MCF 10A (cell line): ENCODE results near the gene PCBP2. TPM values are rescaled to one million over a fixed set of nuclear protein-coding genes. Genes with fewer than 3 reads are reported as not detected.
A peak's percentile ranks its signal among the peaks of the same experiment; 100 is the strongest.

Source experiments
- BruUV-seq: library from RNA; stranded (reverse); fragments of 400-500 nt; replicated peaks from 2 replicates; lab custom pipeline; 2021; lab: Mats Ljungman, UMichigan
- CTCF ChIA-PET: fragments of 300-600 bp; sonication (Branson Sonifier 250); formaldehyde crosslinking; extraction: SDS; loops from one replicate; lab custom pipeline; 2021; ENCODE audit warnings: antibody characterized with exemption, inconsistent platforms; lab: Yijun Ruan, JAX
- POLR2A ChIA-PET: fragments of 300-600, 350-650 bp; sonication (Branson Sonifier 250); formaldehyde crosslinking; extraction: SDS; loops from one replicate; lab custom pipeline; 2020; ENCODE audit warnings: antibody characterized with exemption, inconsistent platforms; lab: Yijun Ruan, JAX
- DNase-seq: peaks from one replicate; pipeline ENCODE4 v3.0.0-alpha.2; 2018; ENCODE audit not compliant: unreplicated experiment
- H3K27ac Mint-ChIP-seq: one replicate; pipeline ENCODE4 v1.8.0; 2022; ENCODE audit warnings: mild to moderate bottlenecking, low read depth, mixed read lengths; ENCODE audit not compliant: unreplicated experiment
- H3K27me3 Mint-ChIP-seq: one replicate; pipeline ENCODE4 v1.8.0; 2022; ENCODE audit warnings: mixed read lengths; ENCODE audit not compliant: insufficient read depth, unreplicated experiment
- H3K36me3 Mint-ChIP-seq: one replicate; pipeline ENCODE4 v1.8.0; 2022; ENCODE audit warnings: mild to moderate bottlenecking, moderate library complexity, mixed read lengths; ENCODE audit not compliant: insufficient read depth, unreplicated experiment
- H3K4me1 Mint-ChIP-seq: one replicate; pipeline ENCODE4 v1.8.0; 2022; ENCODE audit warnings: mixed read lengths; ENCODE audit not compliant: insufficient read depth, unreplicated experiment
- H3K4me3 Mint-ChIP-seq: one replicate; pipeline ENCODE4 v1.8.0; 2022; ENCODE audit warnings: mild to moderate bottlenecking, moderate library complexity, mixed read lengths; ENCODE audit not compliant: unreplicated experiment
- H3K9me3 Mint-ChIP-seq: one replicate; pipeline ENCODE4 v1.8.0; 2022; ENCODE audit warnings: mixed read lengths; ENCODE audit not compliant: unreplicated experiment
- CTCF ChIP-seq: fragments of 200-600 bp; IDR thresholded peaks from one replicate; pipeline ENCODE4 v1.8.0; 2022; ENCODE audit warnings: antibody characterized with exemption, mild to moderate bottlenecking; ENCODE audit not compliant: unreplicated experiment
- intact Hi-C: fragments of 100-400 bp; cut with micrococcal nuclease; formaldehyde crosslinking; loops from 2 replicates; pipeline ENCODE4 v1.14.1; 2022
- total RNA-seq: library from RNA; stranded (reverse); gene quantifications from 2 replicates; pipeline ENCODE4 v1.2.3, GENCODE V29; 2022

PCBP2 gene
- total RNA-seq, 1 experiment from 2014 or later: 1,037 TPM

- BruUV-seq: no TSS peak
- CTCF ChIA-PET: interaction anchor here (0.7 to 1.3 kb wide), 9 partner anchors 9 to 441 kb away, joined by 3 to 5 read pairs (median 3); partner anchors contain the start of gene AAAS
- peak; percentile 69 for DNase-seq
- H3K4me1 Mint-ChIP-seq: peaks cover 30% of the 10 kb centered on the region
- H3K4me3 Mint-ChIP-seq: peak overlapping the region; percentile 92
- H3K36me3 Mint-ChIP-seq: peaks cover 75% of the 10 kb centered on the region
- H3K27ac Mint-ChIP-seq: peak overlapping the region; percentile 100
- TF ChIP-seq CTCF: peak; percentile 35
- POLR2A ChIA-PET: interaction anchor here (0.6 to 4.0 kb wide), 13 partner anchors 12 to 223 kb away, joined by 3 to 22 read pairs (median 7); partner anchors contain the start of genes AAAS and TARBP2
- intact Hi-C loops: loop anchor here (1.0 to 2.0 kb wide), 2 partner anchors 48 to 128 kb away; partner anchors contain the start of gene TARBP2
- no peaks in the 10 kb centered on the region for H3K9me3 Mint-ChIP-seq
- H3K27me3 Mint-ChIP-seq: no peaks in the 10 kb centered on the region
Observed at GRCh38 chr12:53452159-53453077, 516 bp downstream of the PCBP2 start.

GRCh38 chr12:53453953-53454640 is 2.2 kb downstream of the PCBP2 start:
- Mint-ChIP-seq H3K9me3 (no peaks in the 10 kb centered on the region), H3K4me3 (peak overlapping the region; percentile 92), H3K27ac (peak overlapping the region; percentile 100), H3K4me1 (peaks cover 30% of the 10 kb centered on the region), H3K27me3 (no peaks in the 10 kb centered on the region), H3K36me3 (peaks cover 77% of the 10 kb centered on the region)
- DNase-seq: no peak
- BruUV-seq: no TSS peak
- TF ChIP-seq CTCF: no peak
- ChIA-PET CTCF (interaction anchor here (0.5 to 1.5 kb wide), 8 partner anchors 8 to 376 kb away, joined by 3 to 8 read pairs (median 3); partner anchors contain the start of gene AAAS), POLR2A (interaction anchor here (0.6 to 4.0 kb wide), 20 partner anchors 9 to 133 kb away, joined by 3 to 22 read pairs (median 6); partner anchors contain the start of genes AAAS, PRR13, SP1 and TARBP2)
- intact Hi-C loops: loop anchor here (2.0 kb wide), 1 partner anchor 47 kb away; the partner anchor contains the start of gene TARBP2

GRCh38 chr12:53454707-53455106 is 2.8 kb downstream of the PCBP2 start:
- no peaks in the 10 kb centered on the region for H3K9me3 Mint-ChIP-seq
- H3K36me3 Mint-ChIP-seq: peaks cover 83% of the 10 kb centered on the region
- CTCF ChIA-PET: interaction anchor here (0.6 to 1.5 kb wide), 4 partner anchors 22 to 134 kb away, joined by 3 to 8 read pairs (median 4); partner anchors contain the start of gene AAAS
- TF ChIP-seq CTCF: no peak
- peak overlapping the region; percentile 12 for H3K27ac Mint-ChIP-seq
- intact Hi-C loops: no loop called here
- no TSS peak for BruUV-seq
- peaks cover 30% of the 10 kb centered on the region for H3K4me1 Mint-ChIP-seq
- no peak for DNase-seq
- peak overlapping the region; percentile 92 for H3K4me3 Mint-ChIP-seq
- no peaks in the 10 kb centered on the region for H3K27me3 Mint-ChIP-seq
- POLR2A ChIA-PET: interaction anchor here (0.6 to 4.0 kb wide), 10 partner anchors 8 to 102 kb away, joined by 3 to 22 read pairs (median 6); partner anchors contain the start of genes PRR13, SP1 and TARBP2
